Caki2 (cell line): Measurements from ENCODE around the gene APBA1. TPM values are rescaled to one million over a fixed set of nuclear protein-coding genes. Genes with fewer than 3 reads are reported as not detected.
A peak's percentile ranks its signal among the peaks of the same experiment; 100 is the strongest.
"Not testable (repeated sequence)": the region's sequence is repeated elsewhere in the genome, so short reads cannot be mapped to it uniquely, and the experiment has no call there.

Experiments used
- DNase-seq: peaks from one replicate; pipeline ENCODE4 v3.0.0-alpha.2; 2015; ENCODE audit warnings: low read depth
- in situ Hi-C: cut with HindIII; loops from 2 replicates; pipeline ENCODE4 v1.10.0; 2016; ENCODE audit warnings: low sequenced_read_pairs, low pct_unique_long_range_greater_than_20kb, mixed read lengths
- total RNA-seq: library from RNA; depleted of rRNA; stranded (reverse); fragments of >200 nt; shearing (Covaris generic); gene quantifications from 2 replicates; pipeline ENCODE4 v1.2.3, GENCODE V29; 2014; ENCODE audit warnings: low replicate concordance

The APBA1 gene
- total RNA-seq, 1 experiment from 2014 or later: 6.5 TPM

DNA sequence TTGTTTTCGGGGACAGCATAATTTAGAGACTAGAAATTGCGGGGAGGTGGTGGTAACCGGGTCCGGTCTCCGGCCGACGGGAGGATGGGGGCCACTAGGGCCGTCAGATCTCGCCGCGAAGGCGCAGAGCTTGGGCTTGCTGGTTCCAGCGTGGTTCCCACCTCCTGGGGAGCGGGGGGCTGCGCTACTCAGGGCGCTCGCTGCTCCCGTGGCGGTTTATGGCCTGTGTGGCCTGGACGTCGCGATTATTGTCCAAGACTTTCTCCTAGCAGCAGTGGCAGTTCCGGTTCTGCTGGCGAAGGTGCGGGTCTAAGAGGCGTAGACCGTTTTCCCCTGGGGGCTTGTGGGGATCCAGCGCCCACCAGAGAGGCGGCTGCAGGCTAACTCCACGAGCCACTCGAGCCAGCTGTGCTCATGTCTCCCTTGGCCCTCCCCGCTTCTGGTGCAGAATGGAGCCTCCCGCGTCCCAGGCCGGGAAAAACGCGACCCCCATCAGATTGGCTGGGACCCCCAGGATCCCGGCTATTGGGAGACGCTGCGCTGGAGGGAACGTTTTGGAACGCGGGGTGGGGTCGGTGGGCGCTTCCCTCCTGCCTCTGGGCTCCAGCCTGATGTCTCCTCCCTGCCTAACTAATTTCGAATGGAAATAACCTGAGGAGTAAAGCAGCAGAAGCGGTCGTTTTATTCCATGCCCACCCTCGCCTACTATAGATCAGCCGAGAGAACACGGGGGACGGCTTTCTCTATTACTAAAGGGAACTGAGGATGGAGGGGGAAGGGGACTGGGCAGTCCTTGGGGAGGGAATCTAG lies 260.0 kb downstream of the APBA1 start:
- in situ Hi-C loops: no loop called here
- DNase-seq: no peak

DNA sequence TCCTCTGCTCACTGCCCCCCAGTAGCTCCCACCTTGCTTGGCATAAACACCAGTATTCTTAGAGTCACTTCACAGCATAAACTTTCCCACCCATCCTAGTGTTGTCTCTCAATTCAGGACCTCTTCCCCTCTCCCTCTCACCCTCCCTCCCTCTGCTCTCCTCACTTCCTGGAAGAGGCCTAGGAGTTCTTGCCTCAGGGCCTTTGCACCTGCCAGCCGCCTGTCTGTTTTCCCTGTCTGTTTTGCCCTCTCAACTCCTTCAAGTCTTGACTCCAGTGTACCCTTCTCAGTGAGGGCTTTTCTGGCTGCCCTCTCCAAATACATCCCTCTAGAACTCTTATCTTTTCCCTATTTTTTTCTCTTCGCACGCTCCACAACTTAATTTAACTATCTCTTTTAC lies 260.9 kb downstream of the APBA1 start:
- DNase-seq: no peak
- in situ Hi-C loops: no loop called here

DNA sequence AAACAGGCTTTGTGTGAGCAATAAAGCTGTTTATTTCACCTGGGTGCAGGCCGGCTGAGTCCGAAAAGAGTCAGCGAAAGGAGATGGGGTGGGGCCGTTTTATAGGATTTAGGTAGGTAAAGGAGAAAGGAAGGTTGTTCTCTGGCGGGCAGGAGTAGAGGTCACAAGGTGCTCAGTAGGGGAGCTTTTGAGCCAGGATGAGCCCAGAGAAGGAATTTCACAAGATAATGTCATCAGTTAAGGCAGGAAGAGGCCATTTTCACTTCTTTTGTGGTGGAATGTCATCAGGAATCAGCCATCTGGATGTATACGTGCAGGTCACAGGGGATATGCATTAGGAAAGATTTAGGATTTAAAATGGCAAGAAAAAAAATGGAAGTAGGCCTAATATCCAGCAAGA lies 262.2 kb downstream of the APBA1 start:
- DNase-seq, in situ Hi-C loops: not testable (repeated sequence)

DNA sequence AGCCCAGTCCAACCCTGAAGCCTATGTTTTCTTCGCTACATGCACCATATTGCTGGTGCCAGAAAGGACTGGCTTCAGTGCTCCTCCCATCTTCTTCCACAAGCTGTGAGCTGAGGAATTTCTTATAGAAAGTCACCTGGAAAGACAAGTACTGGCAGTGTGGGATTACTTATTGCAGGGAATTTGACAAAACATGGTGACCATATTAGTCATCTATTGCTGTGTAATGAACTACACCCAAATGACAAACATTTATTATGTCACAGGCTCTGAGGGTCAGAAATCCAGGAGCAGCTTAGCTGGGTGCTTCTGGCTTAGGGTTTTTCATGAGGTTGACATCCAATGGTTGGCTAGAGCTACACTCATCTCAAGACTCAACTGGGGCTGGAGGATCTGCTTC lies 271.7 kb downstream of the APBA1 start:
- in situ Hi-C loops: no loop called here
- no peak for DNase-seq

DNA sequence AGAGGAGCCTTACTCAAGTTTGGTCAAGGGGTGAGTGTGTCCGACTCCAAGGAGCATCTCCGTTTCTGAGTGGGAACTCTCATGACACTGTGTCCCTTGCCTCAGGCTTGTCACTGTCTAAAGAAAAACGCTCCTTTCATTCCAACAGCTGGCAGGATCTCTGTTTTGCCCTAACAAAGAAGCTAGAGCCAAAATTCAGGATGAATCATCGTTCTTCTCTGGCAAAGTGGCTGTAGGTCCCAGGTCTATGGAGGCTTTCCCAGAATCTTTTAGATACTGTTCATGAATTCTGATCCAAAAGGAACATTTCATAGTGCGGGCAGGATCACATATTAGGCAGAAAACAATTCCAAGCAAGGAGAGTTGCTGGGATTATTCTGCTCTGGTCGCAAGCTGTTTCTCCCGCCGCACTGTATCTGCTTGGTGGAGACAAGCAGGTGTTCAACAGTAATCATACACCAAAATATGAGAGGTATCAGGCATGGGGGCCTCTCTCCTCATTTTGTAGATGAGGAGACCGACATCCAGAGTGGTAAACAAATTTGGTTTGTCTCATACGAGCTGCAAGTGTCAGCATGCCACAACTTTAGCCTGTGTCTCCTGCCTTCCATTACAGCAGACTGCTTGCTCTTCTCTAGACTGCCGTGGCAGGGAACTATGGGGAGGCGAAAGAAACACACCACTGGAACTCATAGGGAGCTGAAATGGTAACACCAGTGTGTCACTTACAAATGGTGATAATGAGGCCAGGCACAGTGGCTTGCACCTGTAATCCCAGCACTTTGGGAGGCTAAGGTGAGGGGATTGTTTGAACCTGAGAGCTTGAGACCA lies 274.6 kb downstream of the APBA1 start:
- in situ Hi-C loops: no loop called here
- no peak for DNase-seq

DNA sequence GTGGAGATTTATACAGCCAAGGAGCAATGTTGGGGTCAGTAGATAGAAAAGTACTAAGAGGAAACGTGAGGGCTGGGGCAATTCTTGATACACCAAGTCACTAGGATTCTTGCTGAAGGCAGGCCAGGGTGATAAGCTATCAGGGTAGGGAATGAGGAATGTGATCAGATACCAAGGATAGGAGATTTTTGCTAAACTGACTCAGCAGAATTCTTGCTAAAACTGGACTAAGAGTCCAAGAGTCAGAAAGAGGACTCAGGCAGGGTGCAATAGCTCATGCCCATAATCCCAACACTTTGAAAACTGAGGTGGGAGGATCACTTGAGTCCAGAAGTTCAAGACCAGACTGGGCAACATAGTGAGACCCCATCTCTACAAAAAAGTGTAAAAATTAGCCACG lies 275.4 kb downstream of the APBA1 start:
- in situ Hi-C loops: no loop called here
- DNase-seq: no peak

DNA sequence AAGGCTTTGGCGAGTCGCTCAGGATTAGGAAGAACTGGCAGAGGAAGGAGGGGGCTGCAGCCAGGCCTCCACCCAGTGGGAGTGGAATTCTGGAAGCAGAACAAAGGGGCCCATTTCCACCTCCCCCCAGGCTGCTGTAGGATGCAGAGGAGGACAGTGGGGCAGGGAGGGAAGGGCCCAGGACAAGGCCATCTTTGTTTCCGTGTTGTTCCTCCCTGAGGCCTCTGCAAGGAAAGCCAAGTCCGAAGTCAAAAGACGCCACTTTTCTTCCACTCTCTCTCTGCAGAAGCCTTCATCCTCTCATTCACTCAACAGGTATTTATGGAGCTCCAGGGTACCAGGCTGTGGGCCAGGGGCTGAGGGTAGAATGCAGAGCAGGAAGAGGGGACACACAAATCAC lies 276.5 kb downstream of the APBA1 start:
- in situ Hi-C loops: no loop called here
- DNase-seq: no peak

DNA sequence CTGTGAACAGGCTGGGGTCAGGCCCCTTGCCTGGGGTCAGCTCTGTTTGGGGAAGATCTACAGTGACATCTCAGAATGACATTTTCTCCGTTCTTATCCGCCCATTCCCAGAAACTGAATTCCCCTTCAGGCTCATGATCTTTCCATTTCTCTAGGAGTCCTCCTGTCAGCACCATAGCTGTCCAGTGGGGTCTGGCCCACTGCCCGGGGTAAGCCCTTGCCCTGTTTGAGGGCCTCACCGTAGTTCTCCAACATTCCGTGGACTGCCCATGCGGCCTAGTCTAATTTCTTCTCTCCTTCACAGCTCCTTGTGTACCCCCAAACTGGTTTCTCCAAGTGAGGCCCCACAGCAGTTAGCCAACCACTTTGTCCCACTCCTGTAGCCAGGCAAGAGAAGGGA lies 278.7 kb downstream of the APBA1 start:
- in situ Hi-C loops: no loop called here

DNA sequence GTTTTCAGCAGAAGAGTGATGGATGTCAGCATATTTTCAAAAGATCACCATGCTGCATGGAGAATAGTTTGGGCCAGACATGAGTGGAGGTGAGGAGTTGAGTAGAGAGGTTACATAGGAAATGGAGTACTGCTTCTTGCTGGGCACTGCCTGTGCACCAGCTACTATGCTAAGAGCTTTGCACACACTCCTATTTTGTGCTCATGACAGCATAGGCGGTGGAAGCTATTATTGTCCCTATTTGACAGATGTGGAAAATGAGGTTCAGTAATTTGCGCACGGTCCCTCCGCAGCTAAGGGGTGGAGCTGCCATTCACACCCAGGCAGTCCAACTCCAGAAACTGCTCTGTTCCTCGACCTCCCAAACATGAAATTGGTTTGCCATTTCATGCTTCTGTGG lies 279.3 kb downstream of the APBA1 start:
- in situ Hi-C loops: no loop called here
- no peak for DNase-seq

More for the DNA sequence above, 278.7 kb downstream of the APBA1 start:
- no peak for DNase-seq

DNA sequence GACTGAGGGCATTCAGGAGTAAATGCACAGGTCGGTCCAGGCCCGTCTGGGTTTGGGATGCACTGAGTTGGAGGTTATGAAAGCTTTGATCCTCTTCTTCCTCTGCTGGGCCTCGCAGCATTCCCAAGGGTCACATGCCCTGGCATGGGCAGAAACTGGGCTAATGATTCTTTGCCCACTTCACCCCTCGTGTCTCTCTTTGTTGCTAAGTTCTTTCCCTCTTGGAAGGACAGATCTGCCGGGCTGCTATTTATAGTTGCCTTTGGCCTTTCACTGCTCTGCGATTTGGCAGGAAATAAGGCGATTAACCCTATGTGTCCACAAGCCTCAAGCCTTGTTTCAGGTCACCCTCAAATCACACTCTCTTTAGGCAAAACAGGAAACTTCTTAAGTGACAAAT lies 280.2 kb downstream of the APBA1 start:
- DNase-seq: no peak
- in situ Hi-C loops: no loop called here

DNA sequence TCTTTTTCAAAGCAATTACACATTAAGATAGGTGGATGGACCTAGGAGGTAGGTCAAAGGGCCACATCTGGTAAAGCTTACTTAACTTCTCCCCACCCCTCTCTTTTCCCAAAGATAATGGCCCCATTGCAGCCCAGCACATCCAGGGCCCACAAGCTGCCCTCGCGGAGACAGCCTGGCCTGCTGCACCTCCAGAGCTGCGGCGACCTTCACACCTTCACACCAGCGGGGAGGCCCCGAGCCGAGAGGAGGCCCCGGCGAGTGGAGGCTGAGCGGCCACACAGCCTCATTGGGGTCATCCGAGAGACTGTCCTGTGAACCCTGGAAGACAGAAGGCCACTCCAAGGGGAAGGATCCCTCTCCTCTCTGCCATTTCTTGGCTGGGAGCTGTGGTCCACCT lies 280.7 kb downstream of the APBA1 start:
- DNase-seq: no peak
- in situ Hi-C loops: no loop called here

DNA sequence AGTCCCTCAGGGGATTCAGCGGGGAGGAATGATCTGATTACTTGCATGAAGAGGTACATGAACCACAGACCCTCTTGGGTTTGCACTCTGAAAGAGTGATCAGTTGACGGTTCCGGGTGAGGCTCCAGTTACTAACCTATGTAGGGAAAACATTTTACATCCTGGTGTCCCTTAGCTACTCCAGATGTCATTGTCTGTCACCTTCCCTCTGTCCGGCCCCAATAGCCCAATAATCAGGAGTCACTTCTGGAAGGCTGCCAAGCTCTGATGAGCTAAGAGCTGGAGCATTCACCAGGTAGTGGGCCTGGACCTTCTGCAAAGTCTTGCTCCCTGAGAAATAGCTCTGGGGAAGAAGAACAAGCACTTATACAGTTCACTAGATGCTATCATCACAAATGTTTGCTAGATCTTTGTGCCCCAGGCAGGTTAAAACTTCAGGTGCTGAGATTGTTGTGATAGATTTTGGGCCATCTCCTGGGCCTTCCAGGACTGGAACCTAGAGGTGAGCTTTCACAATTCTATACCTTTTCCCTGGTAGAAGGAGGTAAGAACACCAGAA lies 282.7 kb downstream of the APBA1 start:
- in situ Hi-C loops: no loop called here
- DNase-seq: no peak

DNA sequence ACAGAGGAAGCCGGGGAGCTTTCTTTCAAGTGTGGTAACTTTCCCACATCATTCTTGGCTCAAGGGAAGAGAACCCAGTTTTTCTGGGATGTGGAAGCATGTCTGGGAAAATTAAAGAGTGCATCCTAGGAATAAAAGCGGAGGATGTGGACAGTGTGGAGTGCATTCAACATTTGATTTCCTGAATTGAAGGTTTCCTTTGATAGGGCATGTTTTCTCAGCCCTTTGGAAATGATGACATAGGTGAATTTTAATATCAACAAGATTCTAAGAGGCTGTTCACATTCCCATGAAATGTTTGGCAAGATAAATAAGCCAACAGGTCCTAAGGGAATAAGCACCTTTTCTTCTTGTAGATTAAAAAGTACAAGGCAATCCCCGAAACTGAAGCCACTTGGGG lies 283.6 kb downstream of the APBA1 start:
- in situ Hi-C loops: no loop called here
- no peak for DNase-seq

DNA sequence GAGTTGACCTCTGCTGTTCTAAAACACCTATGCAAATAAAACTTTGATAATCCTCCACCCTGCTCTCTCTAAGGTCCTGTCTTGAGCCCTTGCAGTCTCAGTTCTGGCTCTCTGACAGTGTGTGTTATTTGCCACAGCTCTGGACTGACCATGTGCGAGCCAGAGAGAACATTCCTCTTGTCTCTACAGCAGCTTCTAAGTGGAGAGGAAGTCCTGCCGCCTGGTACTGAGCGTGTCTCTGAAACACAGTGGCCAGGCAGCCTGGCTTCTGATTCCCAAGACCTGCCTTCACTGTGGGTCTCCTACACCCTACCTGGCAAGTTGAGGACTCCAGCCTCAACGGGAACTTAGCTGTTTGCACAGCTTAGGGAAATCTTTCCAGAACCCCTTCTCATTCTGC lies 285.5 kb downstream of the APBA1 start:
- in situ Hi-C loops: no loop called here
- DNase-seq: no peak

DNA sequence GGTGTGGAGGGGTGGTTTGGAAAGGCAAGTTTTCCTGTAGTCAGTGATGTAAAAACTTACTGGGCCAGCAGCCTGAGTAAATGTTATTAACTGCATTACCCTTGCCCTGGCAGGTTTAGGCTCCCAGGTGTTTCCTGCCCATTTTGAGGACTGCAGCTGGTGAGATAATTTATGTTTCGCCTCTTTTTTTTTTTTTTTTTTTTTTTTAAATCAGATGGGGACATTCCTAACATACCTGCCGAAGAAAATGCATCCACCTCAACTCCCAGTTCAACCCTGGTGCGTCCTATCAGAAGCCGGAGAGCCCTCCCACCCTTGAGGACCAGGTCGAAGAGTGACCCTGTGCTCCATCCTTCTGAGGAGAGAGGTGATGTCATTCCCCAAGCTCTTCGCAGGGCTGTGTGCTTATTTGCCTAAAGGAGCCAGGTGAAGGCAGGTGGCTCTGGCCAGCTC lies 286.6 kb downstream of the APBA1 start:
- no peak for DNase-seq
- in situ Hi-C loops: no loop called here

DNA sequence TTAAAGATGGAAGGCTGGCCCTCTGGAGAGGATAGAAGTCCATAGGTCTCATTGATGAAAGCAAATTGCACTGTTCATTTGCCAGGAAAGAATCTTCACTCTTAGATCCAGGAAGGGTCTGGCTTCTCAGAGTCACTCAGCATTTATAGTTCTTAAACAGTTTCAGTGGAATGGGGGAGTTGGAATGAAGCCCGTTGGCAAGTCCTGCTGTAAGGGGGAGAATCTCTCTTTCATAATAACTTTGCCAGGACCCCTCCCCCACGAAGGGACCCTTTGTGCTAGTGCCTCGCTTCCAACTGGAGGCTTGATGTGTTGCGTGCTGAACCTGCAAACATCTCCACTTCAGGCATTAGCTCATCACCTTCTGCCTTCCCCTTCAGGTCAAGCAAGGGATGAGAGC lies 290.0 kb downstream of the APBA1 start:
- DNase-seq: no peak

DNA sequence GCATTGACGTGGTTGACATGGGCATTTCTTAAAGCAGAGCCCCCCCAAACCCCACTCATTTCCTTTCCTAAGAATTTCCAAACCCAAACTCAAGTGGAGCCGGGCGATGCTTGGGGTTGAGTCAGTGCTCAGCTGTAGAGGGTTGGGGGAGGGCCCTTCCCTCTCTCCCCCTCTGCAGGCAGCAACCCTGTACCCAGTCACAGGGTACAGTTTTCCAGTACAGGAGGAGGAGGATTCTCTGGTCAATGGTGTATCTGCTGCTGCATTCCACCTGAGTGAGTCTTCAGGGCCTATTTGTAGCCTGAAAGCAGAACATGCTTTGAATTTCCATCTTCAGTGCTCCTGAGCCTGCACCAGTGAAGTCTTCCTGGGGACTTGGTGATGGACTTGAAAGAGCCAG lies 291.4 kb downstream of the APBA1 start:
- in situ Hi-C loops: no loop called here
- no peak for DNase-seq

More for the DNA sequence above, 290.0 kb downstream of the APBA1 start:
- in situ Hi-C loops: no loop called here

DNA sequence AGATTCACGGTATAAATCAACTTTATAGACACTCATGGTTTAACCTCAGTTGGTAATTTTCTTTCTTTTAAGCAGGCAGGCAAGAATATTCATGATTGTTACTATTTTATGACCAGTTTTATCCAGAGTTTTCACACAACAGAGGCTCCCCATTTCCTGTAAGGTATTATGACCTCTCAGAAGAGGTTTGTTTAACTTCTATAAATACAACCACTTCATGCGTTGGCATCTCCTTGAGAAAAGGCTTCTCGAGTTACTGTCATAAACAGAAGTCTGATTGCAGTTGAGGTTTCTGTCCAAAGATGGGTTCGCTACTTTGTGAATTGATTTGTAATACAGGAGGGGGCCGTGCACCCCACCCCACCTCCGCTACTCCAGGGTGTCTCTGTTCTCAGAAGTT lies 291.9 kb downstream of the APBA1 start:
- in situ Hi-C loops: no loop called here
- no peak for DNase-seq

DNA sequence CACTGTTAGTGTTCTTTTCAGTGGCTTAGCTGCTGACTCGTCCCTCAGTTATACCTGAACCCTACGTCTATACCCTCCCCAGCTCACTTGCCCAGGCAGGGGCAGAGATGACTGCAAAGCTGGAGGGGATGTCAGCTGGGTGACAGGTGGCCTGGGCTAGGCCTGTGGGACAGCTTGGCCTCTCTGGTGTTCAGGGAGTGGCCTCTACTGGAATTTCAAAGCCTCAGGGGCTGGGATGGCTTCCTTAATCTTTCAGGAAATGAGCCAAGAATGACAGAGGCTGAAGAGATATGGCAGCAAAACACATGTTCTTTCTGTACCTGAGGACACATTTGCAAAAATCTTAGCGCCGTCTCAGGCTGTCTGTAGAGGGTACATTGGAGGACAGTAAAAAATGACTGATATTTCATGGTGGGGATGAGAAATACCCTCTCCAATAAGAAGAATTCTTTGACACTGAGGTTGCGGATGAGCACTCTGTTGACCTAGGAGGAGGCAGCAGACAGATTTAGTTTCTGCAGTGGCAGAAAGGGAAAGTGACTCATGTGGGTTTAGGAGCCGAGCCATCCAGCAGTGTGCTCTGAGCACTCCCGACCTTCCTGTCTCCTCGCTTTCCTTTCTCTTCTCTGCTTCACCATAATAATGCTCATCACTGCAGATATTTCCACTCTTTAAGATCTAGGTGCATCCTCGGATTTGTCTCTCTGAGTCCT lies 292.7 kb downstream of the APBA1 start:
- DNase-seq: peak; percentile 44
- in situ Hi-C loops: no loop called here
